ACHN (cell line): ENCODE data around the gene RGS7BP.

Experiments used
- DNase-seq: peaks from one replicate; pipeline ENCODE4 v3.0.0-alpha.2; 2015
- in situ Hi-C: cut with HindIII; loops from 2 replicates; pipeline ENCODE4 v1.10.0; 2017; ENCODE audit warnings: low sequenced_read_pairs, low pct_ligation_motif_present, low pct_unique_long_range_greater_than_20kb

RGS7BP gene

DNA sequence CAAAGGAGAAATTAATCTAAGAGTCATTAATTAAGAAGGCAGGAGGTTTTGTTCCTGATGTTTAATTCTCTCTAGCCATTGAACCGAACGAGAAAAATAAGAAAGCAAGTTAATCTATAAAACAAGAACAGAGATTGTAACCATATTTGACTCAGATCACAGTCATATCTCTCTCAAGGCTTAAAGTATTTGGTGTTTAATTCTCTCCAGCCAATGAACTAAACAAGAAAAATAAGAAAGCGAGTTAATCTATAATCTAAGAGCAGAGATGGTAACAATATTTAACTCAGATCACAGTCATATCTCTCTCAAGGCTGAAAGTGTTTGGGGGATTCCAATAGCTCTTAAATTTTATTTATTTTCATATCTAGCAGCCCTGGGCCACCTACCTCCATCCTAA, 110.1 kb downstream of the RGS7BP start:
- in situ Hi-C loops = no loop called here
- peak; percentile 25 for DNase-seq

DNA sequence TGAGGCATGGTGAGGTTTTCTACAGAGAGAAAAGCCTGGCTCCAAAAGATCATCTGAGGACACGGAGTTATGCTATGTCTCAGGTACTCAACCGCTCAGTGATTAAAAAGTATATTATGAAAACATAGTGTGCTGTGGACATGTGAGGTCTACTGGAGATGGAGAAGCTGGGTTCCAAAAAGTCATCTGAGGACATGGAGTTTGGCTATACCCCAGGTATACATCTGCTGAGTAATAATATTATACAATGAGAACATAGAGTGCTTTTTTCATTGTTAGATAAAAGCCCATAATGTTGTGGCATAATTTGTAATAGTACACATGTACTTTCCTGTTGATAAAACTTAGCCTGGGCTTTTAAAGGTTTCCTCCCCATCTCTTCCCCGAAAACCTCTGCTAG, 113.8 kb downstream of the RGS7BP start:
- DNase-seq = no peak
- in situ Hi-C loops = no loop called here

DNA sequence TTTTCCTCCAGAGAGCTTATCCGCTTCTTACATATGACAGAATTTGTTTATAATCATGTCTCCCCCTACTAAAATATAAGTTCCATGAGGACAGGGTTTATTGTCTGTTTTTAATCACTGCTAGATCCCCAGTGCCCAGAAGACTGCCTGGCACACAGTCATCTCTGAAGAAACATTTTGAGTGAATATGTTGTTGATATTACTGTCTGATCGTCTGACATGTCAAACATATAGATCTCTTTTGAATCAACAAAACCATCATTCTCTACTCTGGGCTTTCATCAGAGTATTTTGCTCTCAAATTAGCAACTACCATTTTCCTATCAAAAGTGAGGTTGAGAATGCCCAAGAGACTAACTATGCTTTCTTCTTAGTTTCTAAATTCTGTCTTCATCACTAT, 117.2 kb downstream of the RGS7BP start:
- DNase-seq = no peak
- in situ Hi-C loops = no loop called here

DNA sequence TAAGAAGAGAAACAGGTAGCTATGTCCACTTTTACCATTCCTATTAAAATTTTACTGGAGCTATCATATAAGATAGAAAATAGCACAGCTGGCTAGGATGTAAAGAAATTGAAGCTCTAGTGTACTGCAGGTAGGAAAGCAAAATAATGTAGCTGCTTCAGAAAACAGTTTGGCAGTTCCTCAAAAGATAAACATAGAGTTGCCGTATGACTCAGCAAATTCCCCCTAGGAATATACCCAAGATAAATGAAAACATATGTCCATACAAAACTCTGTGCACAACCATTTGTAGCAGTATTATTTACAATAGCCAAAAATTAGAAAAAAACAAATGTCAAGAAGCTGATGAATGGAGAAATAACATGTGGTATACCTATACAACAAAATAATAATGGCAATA, 119.9 kb downstream of the RGS7BP start:
- DNase-seq = no peak
- in situ Hi-C loops = no loop called here

DNA sequence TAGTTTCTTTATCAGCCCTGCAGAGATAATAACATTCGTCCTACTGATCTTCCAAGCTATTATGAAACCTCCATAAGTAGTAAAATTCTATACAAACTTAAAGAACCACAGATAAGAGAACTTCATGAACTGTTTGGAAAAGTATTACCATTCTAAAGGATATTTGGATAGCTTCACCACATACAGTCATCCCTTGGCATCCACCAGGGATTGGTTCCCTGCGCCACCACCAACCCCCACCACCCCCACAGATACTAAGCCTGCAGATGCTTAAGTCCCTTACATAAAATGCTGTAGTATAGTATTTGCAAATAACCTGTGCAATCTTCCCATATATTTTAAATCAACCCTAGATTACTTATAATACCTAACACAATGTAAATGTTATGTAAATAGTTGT, 123.1 kb downstream of the RGS7BP start:
- DNase-seq = no peak
- in situ Hi-C loops = no loop called here

DNA sequence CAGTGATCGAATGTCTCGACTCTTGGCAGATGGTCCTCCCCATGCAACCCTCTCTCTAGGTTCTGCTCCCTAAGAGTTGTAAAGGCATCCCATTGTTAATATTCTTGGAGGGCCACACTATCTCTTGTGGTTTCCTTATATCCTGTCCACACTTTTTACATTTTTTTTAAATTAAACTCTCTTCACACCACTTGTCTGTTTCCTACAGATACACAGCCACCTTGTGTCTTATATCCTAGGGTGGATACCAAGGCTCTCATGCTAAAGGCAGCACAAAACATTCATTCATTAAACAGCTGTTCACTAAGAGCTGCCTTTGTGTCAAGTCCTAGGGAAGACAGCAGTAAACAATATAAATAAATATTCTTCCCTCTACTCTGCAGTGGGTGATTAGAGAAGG, 124.0 kb downstream of the RGS7BP start:
- DNase-seq = no peak
- in situ Hi-C loops = no loop called here

- in situ Hi-C loops = no loop called here
- DNase-seq = no peak
Measured at GRCh38 chr5:64632251-64632650, 126.4 kb downstream of the RGS7BP start.

DNA sequence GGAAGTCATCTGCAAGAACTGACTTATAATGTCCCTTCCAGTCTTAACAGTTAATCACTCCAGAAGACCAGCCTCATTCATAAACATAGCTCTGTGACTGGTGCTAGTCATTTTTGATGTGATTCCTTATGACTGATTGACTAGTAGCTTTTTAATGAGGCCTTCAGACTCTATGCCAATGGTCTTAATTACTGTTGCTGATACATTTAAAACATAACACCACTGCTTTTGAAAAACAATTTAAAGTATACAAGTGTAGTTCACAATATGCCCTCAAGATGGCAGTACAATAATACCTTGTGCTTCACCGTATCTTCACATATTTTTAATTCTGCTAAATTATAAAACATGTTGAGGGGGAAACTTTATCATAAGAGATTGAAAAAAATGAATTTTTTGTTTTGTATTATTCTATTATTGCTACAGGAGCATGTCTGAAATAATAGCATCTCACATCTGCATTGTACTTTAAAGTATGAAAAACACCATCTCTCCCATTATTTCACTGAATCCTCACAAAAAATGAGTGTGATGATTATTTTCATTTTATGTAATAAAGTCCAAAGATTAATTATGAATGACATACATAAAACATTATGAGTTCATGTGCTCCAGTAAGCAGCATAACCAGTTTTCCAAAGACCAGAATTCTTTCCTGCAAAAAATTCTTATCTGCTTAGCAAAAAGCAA, 129.3 kb downstream of the RGS7BP start:
- in situ Hi-C loops = no loop called here
- peak; percentile 22 for DNase-seq

- in situ Hi-C loops = no loop called here
- no peak for DNase-seq
Measured at GRCh38 chr5:64637144-64637543, 131.3 kb downstream of the RGS7BP start.

GRCh38 chr5:64637837-64638443, 132.1 kb downstream of the RGS7BP start:
- DNase-seq = peak; percentile 5
- in situ Hi-C loops = no loop called here

- in situ Hi-C loops = no loop called here
- DNase-seq = no peak
Measured at GRCh38 chr5:64644831-64645230, 139.0 kb downstream of the RGS7BP start.

DNA sequence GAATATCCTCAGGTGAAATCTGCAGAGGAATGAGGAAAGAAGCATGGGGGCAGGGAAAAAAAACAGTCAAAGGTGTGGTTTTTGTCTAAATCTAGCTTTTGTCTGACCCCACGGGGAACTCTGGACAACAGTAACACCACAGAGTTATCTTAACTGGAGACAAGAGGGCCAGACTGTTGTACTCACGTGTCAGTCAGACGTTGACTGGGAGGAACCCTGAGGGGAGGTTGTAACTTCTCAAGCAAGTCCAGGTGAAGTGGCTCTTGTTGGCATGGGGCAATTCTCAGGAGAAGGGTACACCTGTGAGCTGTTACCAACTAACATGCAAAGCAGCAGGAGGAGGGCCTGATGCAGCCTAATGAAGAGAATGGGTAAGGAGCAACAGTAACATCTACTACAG, 140.4 kb downstream of the RGS7BP start:
- in situ Hi-C loops = no loop called here
- DNase-seq = no peak

GRCh38 chr5:64649512-64649911, 143.7 kb downstream of the RGS7BP start:
- no peak for DNase-seq
- in situ Hi-C loops = no loop called here

DNA sequence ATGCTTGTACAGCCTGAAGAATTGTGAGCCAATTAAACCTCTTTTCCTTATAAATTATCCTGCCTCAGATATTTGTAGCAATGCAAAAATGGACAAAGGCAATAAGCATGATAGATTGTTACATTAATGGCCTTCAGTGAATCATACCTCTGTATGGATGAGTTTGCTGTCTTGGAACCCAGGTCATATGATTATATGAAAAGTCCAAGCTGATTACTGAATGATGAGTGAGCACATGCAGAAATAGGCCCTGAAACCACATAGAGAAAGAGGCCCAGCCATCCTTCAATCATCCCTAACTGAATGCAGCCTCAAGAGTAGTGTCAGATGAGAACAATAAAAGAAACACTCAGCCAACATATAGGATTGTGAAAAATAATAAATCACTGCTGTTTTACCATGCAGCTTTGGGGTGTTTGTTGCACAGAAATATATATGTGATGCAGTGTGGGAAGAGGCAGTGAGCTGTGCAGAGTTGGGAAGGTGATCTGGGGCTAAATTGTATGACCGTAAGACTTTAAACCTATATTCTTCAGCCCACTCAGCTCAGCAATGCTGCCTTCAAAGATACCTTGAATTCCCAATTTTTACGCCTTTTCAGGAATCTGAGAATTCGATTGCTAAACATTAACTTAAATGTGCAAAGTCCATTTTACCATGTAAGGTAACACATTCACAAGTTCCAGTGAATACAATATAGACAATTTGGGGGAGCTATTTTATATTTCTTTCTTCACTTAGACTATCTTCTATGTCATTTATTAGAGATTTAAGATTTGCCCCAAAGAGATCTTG, 148.1 kb downstream of the RGS7BP start:
- in situ Hi-C loops = no loop called here

DNA sequence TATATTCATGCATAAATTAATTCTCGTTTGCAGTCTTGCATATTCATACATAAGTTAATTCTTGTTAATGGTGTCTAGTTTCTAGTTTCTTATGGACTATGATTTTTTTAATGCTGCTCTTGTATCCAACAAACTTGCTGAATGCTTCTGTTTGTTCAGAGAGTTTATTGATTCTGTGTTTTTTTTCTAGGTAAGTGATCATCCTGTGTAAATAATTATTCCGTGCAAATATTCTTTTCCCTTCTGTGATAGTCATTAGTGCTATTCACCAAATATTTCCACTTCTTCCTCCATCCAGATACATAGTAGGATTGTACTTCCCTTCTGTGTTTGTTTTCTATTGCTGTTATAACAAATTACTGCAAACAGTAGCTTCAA, 148.7 kb downstream of the RGS7BP start:
- in situ Hi-C loops = no loop called here
- no peak for DNase-seq

More for the DNA sequence above, 148.1 kb downstream of the RGS7BP start:
- DNase-seq = no peak

- DNase-seq = no peak
- in situ Hi-C loops = no loop called here
Measured at GRCh38 chr5:64655596-64655995, 149.8 kb downstream of the RGS7BP start.

DNA sequence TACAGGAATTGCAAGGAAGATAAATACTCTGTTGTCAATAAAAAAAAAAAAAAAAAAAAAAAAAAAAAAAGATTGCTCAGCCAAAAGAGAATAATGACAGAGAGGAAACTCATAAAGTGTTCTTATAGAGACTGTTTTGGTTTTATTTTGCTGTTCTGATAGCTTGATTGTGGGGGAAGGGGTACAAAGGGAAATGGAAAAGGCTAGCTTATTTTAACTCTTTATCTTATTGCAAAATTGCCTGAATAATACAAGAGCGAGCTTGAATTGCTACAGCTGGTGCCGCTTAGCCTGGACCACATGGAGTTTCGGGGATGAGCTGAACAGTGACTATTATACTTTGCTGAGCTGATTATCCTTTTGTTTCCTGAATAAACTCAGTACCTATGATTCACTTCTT, 153.5 kb downstream of the RGS7BP start:
- no peak for DNase-seq
- in situ Hi-C loops = no loop called here
